GM12878 (cell line): ENCODE data around the gene STAMBPL1.

ENCODE experiments used
- CTCF ChIP-seq, 3 experiments: IDR thresholded peaks in 2 of 3; conservative IDR thresholded peaks in 1 of 3; 2 replicates each; pipeline ENCODE4 v1.5.1; 2011; ENCODE audit warnings: low read depth in 3 of 3, low read length in 3 of 3, mild to moderate bottlenecking in 3 of 3, control low read depth in 2 of 3, moderate library complexity in 2 of 3, inconsistent platforms in 1 of 3, mixed read lengths in 1 of 3; ENCODE audit not compliant: control insufficient read depth in 2 of 3, insufficient read depth in 1 of 3; ENCODE audit errors: extremely low read depth in 1 of 3
- EP300 ChIP-seq, 2 experiments: fragments of 150-350 bp in 1 of 2; IDR thresholded peaks; 2 replicates each; pipeline ENCODE4 v1.6.1; 2011 to 2012; ENCODE audit warnings: low read depth in 2 of 2, low read length in 2 of 2, borderline replicate concordance in 1 of 2, improper control_type of control experiment in 1 of 2, inconsistent platforms in 1 of 2; ENCODE audit not compliant: control insufficient read depth in 1 of 2
- HDAC2 ChIP-seq: fragments of 200-600 bp; sonication (generic); IDR thresholded peaks from 2 replicates; pipeline ENCODE4 v1.6.1; 2017
- MAX ChIP-seq: IDR thresholded peaks from 2 replicates; pipeline ENCODE4 v1.6.1; 2012; ENCODE audit warnings: low read depth, low read length, improper control_type of control experiment
- POLR2A ChIP-seq: IDR thresholded peaks from 2 replicates; pipeline ENCODE4 v1.6.1; 2011; ENCODE audit warnings: low read depth, mild to moderate bottlenecking, low read length
- POLR2AphosphoS5 ChIP-seq: IDR thresholded peaks from 2 replicates; pipeline ENCODE4 v1.6.1; 2011; ENCODE audit warnings: mild to moderate bottlenecking, low read length, inconsistent platforms
- PRDM15 ChIP-seq: fragments of 450-650 bp; formaldehyde crosslinking; IDR thresholded peaks from 2 replicates; pipeline ENCODE4 v1.4.0; 2020; ENCODE audit warnings: mild to moderate bottlenecking, moderate library complexity
- SMARCA5 ChIP-seq: fragments of 450-650 bp; IDR thresholded peaks from 2 replicates; pipeline ENCODE4 v1.6.1; 2017; ENCODE audit warnings: mild to moderate bottlenecking
- SPI1 ChIP-seq: IDR thresholded peaks from 2 replicates; pipeline ENCODE4 v1.6.1; 2011; ENCODE audit warnings: low read depth, mild to moderate bottlenecking, low read length, moderate library complexity, borderline replicate concordance; ENCODE audit not compliant: insufficient read depth
- TCF3 ChIP-seq: IDR thresholded peaks from 2 replicates; pipeline ENCODE4 v1.6.1; 2012; ENCODE audit warnings: low read depth, mild to moderate bottlenecking, low read length, borderline replicate concordance; ENCODE audit not compliant: insufficient read depth
- ZNF687 ChIP-seq: fragments of 450-650 bp; IDR thresholded peaks from 2 replicates; pipeline ENCODE4 v1.6.1; 2017; ENCODE audit warnings: mild to moderate bottlenecking, moderate library complexity
- ZSCAN29 ChIP-seq: fragments of 450-650 bp; IDR thresholded peaks from 2 replicates; pipeline ENCODE4 v1.6.1; 2017; ENCODE audit warnings: mild to moderate bottlenecking, moderate library complexity

- no peak for TF ChIP-seq SPI1
- TF ChIP-seq ZNF687 = no peak
- TF ChIP-seq POLR2AphosphoS5 = no peak
- TF ChIP-seq CTCF (IDR thresholded peaks at IDR 0.05 in 2 of 3, conservative IDR thresholded peaks at IDR 0.05 in 1 of 3; ENCODE audit: control insufficient read depth in 2 of 3, extremely low read depth in 1 of 3, insufficient read depth in 1 of 3, low read depth in 3 of 3, low read length in 3 of 3) = no peak
- TF ChIP-seq POLR2A = no peak
- no peak for TF ChIP-seq EP300 (IDR thresholded peaks at IDR 0.05; ENCODE audit: borderline replicate concordance in 1 of 2, control insufficient read depth in 1 of 2, low read depth in 2 of 2, low read length in 2 of 2)
- no peak for TF ChIP-seq PRDM15 (CRISPR knock-in tag)
- no peak for TF ChIP-seq TCF3
- TF ChIP-seq HDAC2 = no peak
- TF ChIP-seq MAX = no peak
- TF ChIP-seq SMARCA5 = no peak
- no peak for TF ChIP-seq ZSCAN29
Observed at GRCh38 chr10:88964360-88964759, 84.3 kb downstream of the STAMBPL1 start.
